Mucosa of descending colon (tissue), 3 donors: ENCODE data around the gene C10orf90. TPM values are rescaled to one million over a fixed set of nuclear protein-coding genes. Genes with fewer than 3 reads are reported as not detected.

Source experiments
- ATAC-seq: fragments of 200-7000 bp; cut with Tn5 transposase; one replicate; pipeline ENCODE4 v1.9.1; 2020; ENCODE audit warnings: mild to moderate bottlenecking, moderate library complexity
- DNase-seq, 3 donors: peaks; one replicate each; pipeline ENCODE4 v3.0.0-alpha.2; 2020
- H3K36me3 ChIP-seq: fragments of 200-600 bp; one replicate; pipeline ENCODE4 v1.8.0; 2021; ENCODE audit warnings: low read depth, mild to moderate bottlenecking
- H3K4me1 ChIP-seq: fragments of 200-600 bp; one replicate; pipeline ENCODE4 v1.8.0; 2021; ENCODE audit warnings: low read depth, mild to moderate bottlenecking
- H3K4me3 ChIP-seq: fragments of 200-600 bp; one replicate; pipeline ENCODE4 v1.8.0; 2021; ENCODE audit warnings: mild to moderate bottlenecking
- H3K9me3 ChIP-seq: fragments of 200-600 bp; one replicate; pipeline ENCODE4 v1.8.0; 2021; ENCODE audit warnings: mild to moderate bottlenecking
- intact Hi-C, 2 donors: fragments of 100-400 bp; cut with DNase I in 1 of 2; cut with micrococcal nuclease in 1 of 2; formaldehyde crosslinking; loops; one replicate each; pipeline versions ENCODE4 v1.11.0 to v1.11.1; 2022; cut with DNase I, micrococcal nuclease
- total RNA-seq, 3 donors: library from RNA; stranded (reverse); fragmentation: NEBNext Ultra II Directional in 2 of 3; extraction: Animal tissue kit (Norgen Biotek cat#: 25700) in 2 of 3; gene quantifications; one replicate each; pipeline versions ENCODE4 v1.2.1 to v1.2.4, GENCODE V29; 2021 to 2023
- TF ChIP-seq, protein P1 (sequence below): fragments of 200-600 bp; IDR thresholded peaks from one replicate; pipeline ENCODE4 v1.8.0; 2022; ENCODE audit warnings: antibody characterized with exemption, mild to moderate bottlenecking
- donor health status: DM: no; HTN: no; CAD: no; lungs with moderate emphysema.
- donor health status: DM: no; HTN: no; CAD: no.
- donor health status: DM: no; HTN: yes; CAD: no.

The C10orf90 gene
- total RNA-seq, 3 donors from 2014 or later, result 1.1 TPM; not detected in 2

GRCh38 chr10:126527645-126528314, 142.7 kb downstream of the C10orf90 start:
- Histone ChIP-seq H3K9me3 (no peaks in the 10 kb centered on the region), H3K36me3 (no peaks in the 10 kb centered on the region), H3K4me3 (no peak overlapping the region), H3K4me1 (no peaks in the 10 kb centered on the region)
- DNase-seq (no peak), ATAC-seq (no peak)
- TF ChIP-seq, protein P1, sequence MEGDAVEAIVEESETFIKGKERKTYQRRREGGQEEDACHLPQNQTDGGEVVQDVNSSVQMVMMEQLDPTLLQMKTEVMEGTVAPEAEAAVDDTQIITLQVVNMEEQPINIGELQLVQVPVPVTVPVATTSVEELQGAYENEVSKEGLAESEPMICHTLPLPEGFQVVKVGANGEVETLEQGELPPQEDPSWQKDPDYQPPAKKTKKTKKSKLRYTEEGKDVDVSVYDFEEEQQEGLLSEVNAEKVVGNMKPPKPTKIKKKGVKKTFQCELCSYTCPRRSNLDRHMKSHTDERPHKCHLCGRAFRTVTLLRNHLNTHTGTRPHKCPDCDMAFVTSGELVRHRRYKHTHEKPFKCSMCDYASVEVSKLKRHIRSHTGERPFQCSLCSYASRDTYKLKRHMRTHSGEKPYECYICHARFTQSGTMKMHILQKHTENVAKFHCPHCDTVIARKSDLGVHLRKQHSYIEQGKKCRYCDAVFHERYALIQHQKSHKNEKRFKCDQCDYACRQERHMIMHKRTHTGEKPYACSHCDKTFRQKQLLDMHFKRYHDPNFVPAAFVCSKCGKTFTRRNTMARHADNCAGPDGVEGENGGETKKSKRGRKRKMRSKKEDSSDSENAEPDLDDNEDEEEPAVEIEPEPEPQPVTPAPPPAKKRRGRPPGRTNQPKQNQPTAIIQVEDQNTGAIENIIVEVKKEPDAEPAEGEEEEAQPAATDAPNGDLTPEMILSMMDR, result no peak
- intact Hi-C loops, result no loop called here

GRCh38 chr10:126525326-126525725, 145.2 kb downstream of the C10orf90 start:
- intact Hi-C loops, result no loop called here
- TF ChIP-seq, protein P1, result no peak
- no peaks in the 10 kb centered on the region for H3K36me3 ChIP-seq
- DNase-seq, result no peak
- no peaks in the 10 kb centered on the region for H3K9me3 ChIP-seq
- H3K4me1 ChIP-seq, result no peaks in the 10 kb centered on the region
- no peak for ATAC-seq
- H3K4me3 ChIP-seq, result no peak overlapping the region

DNA sequence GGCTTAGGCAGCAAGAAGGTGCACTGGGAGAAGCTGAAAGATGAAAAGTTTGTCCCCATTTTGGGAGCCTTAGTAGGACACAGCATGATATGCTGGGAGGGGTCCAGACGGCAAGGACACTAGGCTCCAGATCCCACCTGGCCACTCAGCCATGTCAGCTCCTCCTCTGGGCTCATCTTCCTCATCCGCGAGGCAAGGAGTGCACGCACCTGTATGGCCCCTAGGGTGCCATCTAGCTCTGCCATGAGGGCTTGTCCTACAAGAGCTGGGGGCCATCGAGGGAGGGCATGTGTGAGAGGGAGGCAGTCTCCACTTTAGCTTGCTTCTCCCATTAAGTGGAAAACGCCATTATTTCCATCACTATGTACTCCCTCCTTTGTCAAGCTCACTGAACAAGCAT, 146.0 kb downstream of the C10orf90 start:
- ATAC-seq, result no peak
- H3K4me1 ChIP-seq, result no peaks in the 10 kb centered on the region
- no peaks in the 10 kb centered on the region for H3K36me3 ChIP-seq
- TF ChIP-seq, protein P1, result no peak
- DNase-seq, result no peak
- H3K9me3 ChIP-seq, result no peaks in the 10 kb centered on the region
- intact Hi-C loops, result no loop called here
- H3K4me3 ChIP-seq, result no peak overlapping the region

DNA sequence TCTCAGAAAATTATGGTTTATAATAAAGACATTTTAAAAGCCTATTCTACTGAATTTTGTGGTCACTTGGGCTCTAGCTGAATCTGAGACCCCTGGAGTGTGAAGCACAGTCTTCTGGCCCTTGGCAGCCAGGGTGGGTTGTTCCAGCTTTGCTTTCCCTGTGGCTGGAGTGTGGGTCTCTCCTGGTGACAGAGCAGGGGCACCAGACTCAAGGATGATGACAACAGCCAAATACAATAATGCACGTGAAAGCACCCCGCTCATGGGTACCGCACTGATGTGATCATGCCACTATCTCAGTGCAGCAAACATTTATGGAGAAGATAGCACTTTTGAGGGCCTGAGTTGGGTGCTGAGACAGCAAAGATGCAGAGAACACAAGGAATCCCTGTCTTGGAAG, 147.4 kb downstream of the C10orf90 start:
- H3K4me1 ChIP-seq, result no peaks in the 10 kb centered on the region
- intact Hi-C loops, result no loop called here
- no peak overlapping the region for H3K4me3 ChIP-seq
- no peaks in the 10 kb centered on the region for H3K36me3 ChIP-seq
- H3K9me3 ChIP-seq, result no peaks in the 10 kb centered on the region
- TF ChIP-seq, protein P1, result no peak
- no peak for DNase-seq
- ATAC-seq, result no peak

GRCh38 chr10:126521399-126521798, 149.1 kb downstream of the C10orf90 start:
- Histone ChIP-seq H3K4me3 (no peak overlapping the region), H3K36me3 (no peaks in the 10 kb centered on the region), H3K9me3 (no peaks in the 10 kb centered on the region), H3K4me1 (no peaks in the 10 kb centered on the region)
- intact Hi-C loops, result no loop called here
- ATAC-seq (no peak), DNase-seq (no peak)
- TF ChIP-seq, protein P1, result no peak
